Subcutaneous abdominal adipose tissue (tissue), 5 donors: ENCODE measurements around the gene INAFM1.
"Not testable (repeated sequence)": the region's sequence is repeated elsewhere in the genome, so short reads cannot be mapped to it uniquely, and the experiment has no call there.

Source experiments
- H3K27ac ChIP-seq: one replicate; pipeline ENCODE4 v1.7.0; 2013; ENCODE audit warnings: low read depth, mild to moderate bottlenecking, inconsistent platforms, low read length, moderate library complexity
- H3K27me3 ChIP-seq, 5 donors: one replicate each; pipeline ENCODE4 v1.7.0; 2013; ENCODE audit warnings: low read length in 5 of 5, inconsistent platforms in 1 of 5; ENCODE audit not compliant: control insufficient read depth in 5 of 5, insufficient read depth in 4 of 5
- H3K36me3 ChIP-seq, 5 donors: one replicate each; pipeline ENCODE4 v1.7.0; 2013; ENCODE audit warnings: low read length in 5 of 5; ENCODE audit not compliant: control insufficient read depth in 5 of 5, insufficient read depth in 5 of 5
- H3K4me1 ChIP-seq, 5 donors: one replicate each; pipeline ENCODE4 v1.7.0; 2013; ENCODE audit warnings: low read length in 5 of 5, mild to moderate bottlenecking in 3 of 5, moderate library complexity in 1 of 5; ENCODE audit not compliant: control insufficient read depth in 5 of 5, insufficient read depth in 5 of 5
- H3K4me3 ChIP-seq, 5 donors: one replicate each; pipeline ENCODE4 v1.7.0; 2013; ENCODE audit warnings: low read length in 5 of 5, low read depth in 1 of 5
- H3K9ac ChIP-seq, 5 donors: one replicate each; pipeline ENCODE4 v1.7.0; 2013; ENCODE audit warnings: low read length in 5 of 5, mild to moderate bottlenecking in 4 of 5, moderate library complexity in 3 of 5
- H3K9me3 ChIP-seq, 5 donors: one replicate each; pipeline ENCODE4 v1.7.0; 2013; ENCODE audit warnings: low read length in 5 of 5; ENCODE audit not compliant: control insufficient read depth in 5 of 5
- donor health status: healthy.
- donor health status: healthy.
- donor health status: healthy.
- donor health status: healthy.
- donor health status: healthy.

Gene INAFM1

DNA sequence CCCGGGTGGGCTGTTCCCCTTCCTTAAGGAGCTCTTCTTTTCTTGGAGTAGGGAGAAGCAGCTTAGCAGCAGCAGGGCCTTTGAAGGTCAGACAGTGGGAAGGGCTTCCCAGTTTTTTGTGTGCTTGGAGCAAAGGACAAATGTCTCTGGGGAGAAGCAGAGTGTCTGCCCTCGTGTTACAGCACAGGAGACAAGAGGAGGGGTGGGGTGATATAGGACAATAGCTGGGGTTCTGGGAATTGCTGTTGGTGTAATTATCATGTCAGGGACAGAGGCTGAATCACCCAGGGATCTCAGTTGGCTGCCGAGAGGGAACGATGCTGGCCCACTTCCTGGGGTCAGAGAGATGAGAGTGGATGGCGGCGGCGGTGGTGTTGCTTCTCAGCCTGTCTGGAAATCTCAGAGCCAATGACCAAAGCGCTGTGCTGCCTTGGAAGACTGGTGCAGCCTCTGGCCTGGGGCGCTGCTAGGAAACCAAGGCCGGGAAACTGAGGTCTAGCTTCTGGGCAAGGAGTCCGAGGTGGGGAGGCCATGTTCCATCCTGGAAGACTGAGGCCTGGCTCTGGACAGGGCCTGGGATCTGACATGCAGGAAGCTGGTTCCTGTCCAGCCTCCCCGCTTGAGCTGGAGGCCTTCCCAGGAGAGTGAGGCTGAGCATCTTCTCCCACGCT is 1.2 kb downstream of the INAFM1 start:
- Histone ChIP-seq H3K27me3 (no peaks in the 10 kb centered on the region), H3K9ac (peak overlapping the region in 2 of 5 donors; percentile 31 to 38), H3K4me1 (peaks cover 6 to 36% (median 35%) of the 10 kb centered on the region in 5 donors), H3K27ac (peak overlapping the region; percentile 54), H3K9me3 (no peaks in the 10 kb centered on the region), H3K4me3 (peak overlapping the region; percentile 39 to 75 (median 54)), H3K36me3 (peaks cover 0 to 10% (median 8%) of the 10 kb centered on the region in 5 donors)

DNA sequence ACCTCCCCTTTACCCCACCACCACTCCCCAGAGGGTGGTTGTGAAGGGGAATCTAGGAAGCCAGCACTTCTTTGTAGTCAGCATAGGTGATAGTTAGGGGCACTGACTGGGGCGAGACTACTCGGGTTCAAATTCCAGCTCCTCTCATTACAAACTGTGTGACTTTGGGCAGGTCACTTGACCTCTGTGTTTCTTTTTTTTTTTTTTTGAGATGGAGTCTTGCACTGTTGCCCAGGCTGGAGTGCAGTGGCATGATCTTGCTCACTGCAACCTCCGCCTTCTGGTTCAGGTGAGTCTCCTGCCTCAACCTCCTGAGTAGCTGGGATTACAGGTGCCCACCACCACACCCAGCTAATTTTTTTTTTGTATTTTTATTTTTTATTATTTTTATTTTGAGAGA is 1.8 kb downstream of the INAFM1 start:
- Histone ChIP-seq H3K4me1 (peaks cover 6 to 36% (median 35%) of the 10 kb centered on the region in 5 donors), H3K9ac (peak overlapping the region in 1 of 5 donors; percentile 38), H3K27ac (peak overlapping the region; percentile 54)
- not testable (repeated sequence) for H3K27me3 ChIP-seq, H3K4me3 ChIP-seq, H3K9me3 ChIP-seq, H3K36me3 ChIP-seq

DNA sequence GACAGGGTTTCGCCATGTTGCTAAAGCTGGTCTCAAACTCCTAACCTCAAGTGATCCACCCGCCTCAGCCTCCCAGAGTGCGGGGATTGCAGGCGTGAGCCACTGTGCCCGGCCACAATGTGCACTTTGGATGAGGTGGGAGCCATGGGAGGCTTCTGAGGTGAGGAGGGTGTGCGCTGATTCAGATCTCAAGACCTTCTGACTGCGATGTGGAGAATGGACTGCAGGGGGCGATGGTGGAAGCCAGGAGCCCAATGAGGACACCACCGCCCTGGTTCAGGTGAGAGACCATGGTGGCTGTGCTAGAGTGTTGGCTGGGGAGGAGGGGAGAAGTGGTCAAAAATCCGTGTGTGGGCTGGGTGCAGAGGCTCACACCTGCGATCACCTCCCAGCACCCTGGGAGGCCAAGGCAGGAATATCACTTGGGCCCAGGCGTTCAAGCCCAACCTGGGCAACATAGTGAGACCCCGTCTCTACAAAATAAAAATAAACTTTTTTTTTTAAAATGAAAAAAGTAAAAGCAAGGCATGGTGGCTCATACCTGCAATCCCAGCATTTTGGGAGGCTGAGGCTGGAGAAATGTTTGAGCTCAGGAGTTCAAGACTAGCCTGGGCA is 5.6 kb downstream of the INAFM1 start:
- Histone ChIP-seq H3K4me1 (peaks cover 6 to 23% (median 15%) of the 10 kb centered on the region in 5 donors), H3K27ac (no peak overlapping the region), H3K27me3 (no peaks in the 10 kb centered on the region), H3K4me3 (no peak overlapping the region), H3K9ac (no peak overlapping the region), H3K9me3 (no peaks in the 10 kb centered on the region), H3K36me3 (no peaks in the 10 kb centered on the region)

DNA sequence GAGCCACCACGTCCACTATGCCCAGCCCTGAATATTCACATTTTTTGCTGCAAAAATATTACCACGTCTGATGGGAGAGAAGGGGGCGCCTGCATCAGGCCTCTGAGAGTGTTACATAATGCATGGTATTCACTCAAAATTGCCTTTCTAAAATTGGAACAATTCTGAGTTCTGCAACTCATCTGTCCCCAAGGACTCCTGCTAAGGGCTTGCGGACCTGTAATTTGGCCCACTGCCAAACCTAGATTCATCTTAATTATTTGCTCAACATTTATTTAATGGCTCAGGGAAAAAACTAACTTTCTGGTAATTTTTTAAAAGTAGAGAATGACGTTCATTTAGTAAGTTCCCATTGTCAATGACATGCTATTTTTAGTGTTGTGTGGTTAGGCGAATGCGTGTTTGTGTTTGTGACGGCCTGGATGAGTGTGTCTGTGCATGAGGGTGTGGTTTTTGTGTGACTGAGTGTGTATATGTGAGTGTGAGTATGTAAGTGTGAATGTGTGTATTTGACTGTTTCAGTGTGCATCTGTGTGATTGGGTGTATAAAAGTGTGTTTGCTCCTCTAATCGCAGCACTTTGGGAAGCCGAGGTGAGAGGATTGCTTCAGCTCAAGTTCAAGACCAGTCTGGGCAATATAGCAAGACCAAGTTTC is 8.8 kb downstream of the INAFM1 start:
- H3K9me3 ChIP-seq: no peaks in the 10 kb centered on the region
- H3K36me3 ChIP-seq: no peaks in the 10 kb centered on the region
- H3K9ac ChIP-seq: no peak overlapping the region
- H3K4me1 ChIP-seq: peaks cover 0 to 11% (median 3%) of the 10 kb centered on the region in 5 donors
- H3K27me3 ChIP-seq: no peaks in the 10 kb centered on the region
- no peak overlapping the region for H3K27ac ChIP-seq
- H3K4me3 ChIP-seq: no peak overlapping the region

DNA sequence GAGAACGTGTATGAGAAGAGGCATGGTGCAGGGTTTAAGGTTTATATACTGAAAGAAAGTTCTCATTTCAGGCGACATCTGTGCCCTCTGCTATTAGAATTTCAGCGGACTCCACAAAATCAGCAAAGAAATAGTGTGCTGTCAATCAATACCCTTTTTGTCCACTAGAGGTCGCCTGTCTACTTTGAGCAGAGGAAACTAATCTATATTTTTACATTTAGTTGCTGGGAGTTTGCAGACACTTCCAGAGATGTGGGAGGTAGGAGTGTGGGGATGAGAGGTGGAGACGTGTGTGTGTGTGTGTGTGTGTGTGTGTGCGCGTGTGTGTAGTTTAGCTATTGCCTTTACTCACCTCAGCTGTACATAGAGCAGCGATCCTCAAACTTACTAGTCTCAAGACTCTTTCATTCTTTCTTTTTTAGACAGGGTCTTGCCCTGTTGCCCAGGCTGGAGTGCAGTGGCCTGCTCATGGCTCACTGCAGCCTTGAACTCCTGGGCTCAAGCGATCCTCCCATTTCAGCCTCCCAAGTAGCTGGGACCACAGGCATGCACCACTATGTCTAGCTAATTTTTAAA is 9.7 kb downstream of the INAFM1 start:
- Histone ChIP-seq H3K4me1 (peaks cover 0 to 11% (median 5%) of the 10 kb centered on the region in 5 donors), H3K27ac (no peak overlapping the region), H3K9me3 (no peaks in the 10 kb centered on the region), H3K27me3 (no peaks in the 10 kb centered on the region), H3K36me3 (no peaks in the 10 kb centered on the region), H3K9ac (no peak overlapping the region), H3K4me3 (no peak overlapping the region)

DNA sequence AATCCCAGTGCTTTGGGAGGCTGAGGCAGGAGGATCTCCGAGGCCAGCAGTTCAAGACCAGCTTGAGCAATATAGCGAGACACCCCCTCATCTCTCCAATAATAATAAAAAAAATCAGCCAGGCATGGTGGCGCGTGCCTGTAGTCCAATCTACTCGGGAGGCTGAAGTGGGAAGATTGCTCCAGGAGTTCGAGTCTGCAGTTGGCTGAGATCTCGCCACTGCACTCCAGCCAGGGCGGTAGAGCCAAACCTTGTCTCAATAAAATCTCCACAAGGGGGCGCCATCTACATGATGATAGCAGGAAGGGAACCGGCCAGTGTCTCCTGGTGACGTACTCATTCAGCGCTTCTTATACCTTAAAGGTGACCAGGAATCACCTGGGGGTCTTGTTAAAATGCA is 21.4 kb downstream of the INAFM1 start:
- Histone ChIP-seq H3K9ac (no peak overlapping the region), H3K36me3 (no peaks in the 10 kb centered on the region), H3K9me3 (no peaks in the 10 kb centered on the region), H3K4me3 (no peak overlapping the region), H3K4me1 (peaks cover 0 to 3% (median 0%) of the 10 kb centered on the region in 5 donors), H3K27ac (no peak overlapping the region), H3K27me3 (no peaks in the 10 kb centered on the region)

DNA sequence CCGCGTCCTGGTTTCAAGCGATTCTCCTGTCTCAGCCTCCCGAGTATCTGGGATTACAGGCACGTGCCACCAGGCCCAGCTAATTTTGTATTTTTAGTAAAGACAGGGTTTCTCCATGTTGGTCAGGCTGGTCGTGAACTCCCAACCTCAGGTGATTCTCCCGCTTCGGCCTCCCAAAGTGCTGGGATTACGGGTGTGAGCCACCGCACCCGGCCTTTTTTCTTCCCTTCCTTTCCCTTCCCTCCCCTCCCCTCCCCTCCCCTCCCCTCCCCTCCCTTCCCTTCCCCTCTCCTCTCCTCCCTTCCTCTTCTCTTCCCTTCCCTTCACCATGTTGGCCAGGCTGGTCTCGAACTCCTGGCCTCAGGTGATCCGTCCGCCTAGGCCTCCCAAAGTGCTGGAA is 26.2 kb downstream of the INAFM1 start:
- H3K4me3 ChIP-seq, H3K9me3 ChIP-seq, H3K36me3 ChIP-seq, H3K4me1 ChIP-seq, H3K9ac ChIP-seq, H3K27me3 ChIP-seq, H3K27ac ChIP-seq: not testable (repeated sequence)

DNA sequence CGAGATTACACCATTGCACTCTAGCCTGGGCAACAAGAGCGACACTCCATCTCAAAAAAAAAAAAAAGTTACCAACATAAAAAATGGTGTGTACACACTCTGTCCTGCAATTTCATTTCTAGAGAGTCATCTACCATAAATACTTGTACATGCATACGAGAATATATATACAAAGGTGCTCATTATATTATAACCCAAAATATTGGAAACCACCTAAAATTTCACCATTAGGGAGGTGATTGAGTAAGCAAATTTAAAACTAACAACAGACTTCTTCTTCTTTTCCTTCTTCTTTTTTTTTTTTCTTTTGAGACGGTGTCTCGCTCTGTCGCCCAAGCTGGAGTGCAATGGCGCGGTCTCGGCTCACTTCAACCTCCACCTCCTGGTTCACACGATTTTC is 27.6 kb downstream of the INAFM1 start:
- Histone ChIP-seq H3K27me3 (no peaks in the 10 kb centered on the region), H3K9me3 (no peaks in the 10 kb centered on the region), H3K36me3 (no peaks in the 10 kb centered on the region), H3K4me1 (peaks cover 0 to 6% (median 3%) of the 10 kb centered on the region in 5 donors), H3K9ac (no peak overlapping the region), H3K27ac (no peak overlapping the region), H3K4me3 (no peak overlapping the region)

DNA sequence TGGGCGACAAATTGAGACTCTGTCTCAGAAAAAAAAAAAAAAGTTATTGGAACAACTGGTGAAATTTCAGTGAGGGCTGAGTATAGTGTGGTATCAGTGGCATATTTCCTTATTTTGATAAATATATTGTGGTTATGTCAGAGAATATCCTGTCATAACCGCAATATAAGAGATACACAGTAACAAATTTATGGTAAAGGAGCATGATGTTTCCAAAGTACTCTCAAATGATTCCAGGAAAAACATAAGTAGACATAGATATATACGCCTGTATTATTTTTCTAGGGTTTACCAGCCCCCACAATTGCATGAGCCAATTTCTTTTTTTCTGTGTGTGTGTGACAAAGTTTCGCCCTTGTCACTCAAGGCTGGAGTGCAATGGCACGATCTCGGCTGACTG is 29.3 kb downstream of the INAFM1 start:
- Histone ChIP-seq H3K4me3 (no peak overlapping the region), H3K27me3 (no peaks in the 10 kb centered on the region), H3K9me3 (no peaks in the 10 kb centered on the region), H3K36me3 (no peaks in the 10 kb centered on the region), H3K27ac (no peak overlapping the region), H3K4me1 (peaks cover 0 to 10% (median 5%) of the 10 kb centered on the region in 5 donors), H3K9ac (no peak overlapping the region)

DNA sequence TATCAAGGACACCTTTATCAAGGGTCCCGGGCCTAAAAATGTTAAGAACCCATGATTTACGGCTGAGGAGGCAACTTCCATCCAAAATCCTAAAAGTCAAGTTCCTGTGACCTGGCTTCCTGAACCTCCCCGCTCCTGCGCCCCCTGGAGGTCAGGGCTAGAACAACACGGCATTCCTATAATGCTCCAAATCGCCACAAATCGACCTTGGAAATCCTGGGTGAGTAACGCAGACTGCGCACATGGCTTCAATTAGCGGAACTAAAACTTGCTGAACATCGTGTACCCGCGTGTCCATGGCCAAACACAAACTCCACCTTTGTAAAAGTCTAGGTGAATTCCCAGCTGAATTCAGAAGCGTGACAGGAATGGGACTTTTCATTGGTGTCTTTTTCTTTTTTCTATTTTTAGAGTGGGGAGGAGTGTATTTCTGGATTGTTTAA is 30.6 kb downstream of the INAFM1 start:
- no peaks in the 10 kb centered on the region for H3K9me3 ChIP-seq
- peak overlapping the region in 1 of 5 donors; percentile 35 for H3K4me3 ChIP-seq
- no peaks in the 10 kb centered on the region for H3K27me3 ChIP-seq
- no peak overlapping the region for H3K27ac ChIP-seq
- H3K4me1 ChIP-seq: peaks cover 0 to 19% (median 19%) of the 10 kb centered on the region in 5 donors
- H3K9ac ChIP-seq: no peak overlapping the region
- H3K36me3 ChIP-seq: no peaks in the 10 kb centered on the region
